Measurements from ENCODE around the gene LDLRAD4.
"Not testable (repeated sequence)": the region's sequence is repeated elsewhere in the genome, so short reads cannot be mapped to it uniquely, and the experiment has no call there.

GRCh38 chr18:13476312-13476711 is 257.8 kb downstream of the LDLRAD4 start:
- TF ChIP-seq CTCF, POLR2A (IDR thresholded peaks at IDR 0.05): not testable (repeated sequence)

Data from lower leg skin (tissue), 3 donors.